HUES48 (cell line): ENCODE data around the gene KRTAP9-6.

Experiments used
- H3K27ac ChIP-seq: one replicate; pipeline ENCODE4 v1.7.0; 2013; ENCODE audit warnings: low read depth, low read length, inconsistent platforms
- H3K27me3 ChIP-seq: 2 replicates; pipeline ENCODE4 v1.6.1; 2013; ENCODE audit warnings: mild to moderate bottlenecking, low read length; ENCODE audit not compliant: control insufficient read depth, insufficient read depth
- H3K36me3 ChIP-seq: 2 replicates; pipeline ENCODE4 v1.6.1; 2013; ENCODE audit warnings: low read length; ENCODE audit not compliant: control insufficient read depth, insufficient read depth
- H3K4me1 ChIP-seq: 2 replicates; pipeline ENCODE4 v1.6.1; 2013; ENCODE audit warnings: mild to moderate bottlenecking, low read length; ENCODE audit not compliant: control insufficient read depth, insufficient read depth
- H3K4me3 ChIP-seq: 2 replicates; pipeline ENCODE4 v1.5.1; 2013; ENCODE audit warnings: mild to moderate bottlenecking, low read depth, low read length
- H3K9ac ChIP-seq: 2 replicates; pipeline ENCODE4 v1.6.1; 2013; ENCODE audit warnings: mild to moderate bottlenecking, low read depth, low read length, moderate library complexity
- H3K9me3 ChIP-seq: 2 replicates; pipeline ENCODE4 v1.6.1; 2013; ENCODE audit warnings: low read length; ENCODE audit not compliant: control insufficient read depth, insufficient read depth

Gene KRTAP9-6

GRCh38 chr17:41301916-41302901 is 37.0 kb downstream of the KRTAP9-6 start, which contains the start of gene KRTAP29-1:
KRTAP29-1 (minus strand) TSS chr17:41302851; CDS start chr17:41302851, 0 bp downstream.
- Histone ChIP-seq H3K9me3 (no peaks in the 10 kb centered on the region), H3K9ac (no peak within 1 kb of the TSS), H3K27ac (no peak within 1 kb of the TSS), H3K27me3 (no peaks in the 10 kb centered on the region), H3K36me3 (no peaks in the 10 kb centered on the region), H3K4me1 (no peaks in the 10 kb centered on the region), H3K4me3 (no peak within 1 kb of the TSS)

DNA sequence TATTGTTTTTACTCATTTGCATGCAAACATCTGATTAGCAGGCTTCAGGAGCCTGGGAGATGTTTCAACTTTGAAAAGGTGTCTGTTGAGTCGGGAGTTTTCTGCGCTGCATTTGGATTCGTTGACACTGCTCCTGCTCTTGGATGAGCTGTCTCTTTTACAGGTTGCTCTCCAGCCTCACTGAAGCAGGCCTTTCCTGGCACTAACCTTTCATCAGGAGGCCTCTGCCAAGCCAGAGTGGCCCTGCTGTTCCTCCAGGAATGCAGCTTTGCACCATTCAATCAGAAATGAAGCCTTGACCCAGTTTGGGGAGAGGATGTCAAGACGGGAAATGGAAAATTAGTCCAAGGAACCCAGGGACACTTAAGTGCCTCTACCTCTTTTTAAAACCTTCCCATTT is 37.8 kb downstream of the KRTAP9-6 start:
- Histone ChIP-seq H3K36me3 (no peaks in the 10 kb centered on the region), H3K27ac (no peak overlapping the region), H3K9me3 (no peaks in the 10 kb centered on the region)

DNA sequence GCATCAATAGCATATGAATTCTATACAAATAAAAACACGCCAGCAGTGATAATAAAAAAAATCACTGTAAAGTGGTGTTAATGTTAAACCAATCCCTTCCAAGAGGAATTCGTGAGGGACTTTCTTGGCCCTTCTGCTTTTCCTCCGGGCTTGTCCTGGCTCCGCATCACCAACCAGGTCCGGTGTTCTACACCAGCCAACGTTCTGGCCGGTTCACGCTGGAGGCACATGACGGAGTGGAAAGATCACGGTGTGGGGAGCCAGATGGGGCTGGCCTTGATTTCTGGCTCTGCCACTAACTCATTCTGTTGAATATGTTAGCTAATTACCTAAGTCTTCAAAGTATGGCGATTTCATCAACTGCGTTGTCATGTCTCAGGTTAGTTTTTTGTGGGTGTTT is 38.9 kb downstream of the KRTAP9-6 start:
- no peaks in the 10 kb centered on the region for H3K4me1 ChIP-seq
- H3K36me3 ChIP-seq: no peaks in the 10 kb centered on the region
- no peak overlapping the region for H3K27ac ChIP-seq
- no peak overlapping the region for H3K9ac ChIP-seq
- H3K4me3 ChIP-seq: no peak overlapping the region
- no peaks in the 10 kb centered on the region for H3K9me3 ChIP-seq
- H3K27me3 ChIP-seq: no peaks in the 10 kb centered on the region

More for the DNA sequence above, 37.8 kb downstream of the KRTAP9-6 start:
- H3K27me3 ChIP-seq: no peaks in the 10 kb centered on the region
- H3K4me1 ChIP-seq: no peaks in the 10 kb centered on the region
- no peak overlapping the region for H3K4me3 ChIP-seq
- no peak overlapping the region for H3K9ac ChIP-seq

- Histone ChIP-seq H3K4me3 (no peak overlapping the region), H3K4me1 (no peaks in the 10 kb centered on the region), H3K9me3 (no peaks in the 10 kb centered on the region), H3K9ac (no peak overlapping the region), H3K27me3 (no peaks in the 10 kb centered on the region), H3K36me3 (no peaks in the 10 kb centered on the region), H3K27ac (no peak overlapping the region)
These were observed 42.5 kb downstream of the KRTAP9-6 start for GRCh38 chr17:41307647-41308046.

GRCh38 chr17:41308251-41308917 is 43.2 kb downstream of the KRTAP9-6 start:
- Histone ChIP-seq H3K27ac (no peak overlapping the region), H3K4me3 (no peak overlapping the region), H3K27me3 (no peaks in the 10 kb centered on the region), H3K9me3 (no peaks in the 10 kb centered on the region), H3K36me3 (no peaks in the 10 kb centered on the region), H3K9ac (no peak overlapping the region), H3K4me1 (no peaks in the 10 kb centered on the region)

DNA sequence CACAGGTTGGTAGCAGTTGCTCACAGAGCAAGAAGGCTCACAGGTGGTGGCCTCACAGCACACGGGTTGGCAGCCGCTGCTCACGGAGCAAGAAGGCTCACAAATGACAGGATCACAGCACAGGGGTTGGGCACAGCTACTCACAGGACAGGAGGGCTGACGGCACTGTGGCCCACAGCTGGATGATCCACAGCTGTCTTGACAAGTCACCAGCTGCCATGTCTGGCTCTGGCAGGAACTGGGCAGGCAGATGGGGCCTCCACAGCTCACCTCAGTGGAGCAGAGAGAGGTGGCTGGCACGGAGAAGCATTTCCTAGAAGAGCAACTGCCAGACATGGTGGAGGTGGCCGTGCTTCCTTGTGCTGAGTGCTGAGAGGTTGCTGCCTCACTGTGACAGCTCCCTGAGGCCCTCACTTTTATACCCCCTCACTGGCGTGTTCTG is 43.8 kb downstream of the KRTAP9-6 start, which contains the start of gene KRTAP16-1:
Gene KRTAP16-1, minus strand, starts transcription at position 392 of the 442 bp plus-strand sequence. Its CDS starts 56 bp downstream, at position 336.
- no peaks in the 10 kb centered on the region for H3K36me3 ChIP-seq
- no peak within 1 kb of the TSS for H3K4me3 ChIP-seq
- no peaks in the 10 kb centered on the region for H3K4me1 ChIP-seq
- no peak within 1 kb of the TSS for H3K9ac ChIP-seq
- H3K27ac ChIP-seq: no peak within 1 kb of the TSS
- H3K27me3 ChIP-seq: no peaks in the 10 kb centered on the region
- no peaks in the 10 kb centered on the region for H3K9me3 ChIP-seq

DNA sequence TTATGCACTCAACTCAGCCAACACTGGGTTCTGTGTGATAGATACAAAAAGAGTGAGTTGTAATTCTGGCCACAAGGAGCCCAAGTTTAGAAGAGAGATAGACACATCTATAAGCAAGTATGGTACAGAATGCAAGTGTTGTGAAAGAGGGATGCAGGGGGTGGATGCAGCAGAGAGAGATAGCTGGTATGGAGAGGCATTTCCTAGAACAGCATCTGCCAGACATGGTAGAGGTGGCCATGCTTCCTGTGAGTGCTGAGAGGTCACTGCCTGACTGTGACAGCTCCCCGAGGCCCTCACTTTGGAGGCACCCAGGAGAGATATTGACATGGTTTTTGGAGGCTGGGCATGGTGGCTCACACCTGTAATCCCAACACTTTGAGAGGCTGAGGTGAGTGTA is 45.9 kb downstream of the KRTAP9-6 start:
- no peaks in the 10 kb centered on the region for H3K27me3 ChIP-seq
- no peak overlapping the region for H3K9ac ChIP-seq
- no peaks in the 10 kb centered on the region for H3K36me3 ChIP-seq
- no peaks in the 10 kb centered on the region for H3K9me3 ChIP-seq
- no peak overlapping the region for H3K4me3 ChIP-seq
- H3K4me1 ChIP-seq: no peaks in the 10 kb centered on the region
- H3K27ac ChIP-seq: no peak overlapping the region

DNA sequence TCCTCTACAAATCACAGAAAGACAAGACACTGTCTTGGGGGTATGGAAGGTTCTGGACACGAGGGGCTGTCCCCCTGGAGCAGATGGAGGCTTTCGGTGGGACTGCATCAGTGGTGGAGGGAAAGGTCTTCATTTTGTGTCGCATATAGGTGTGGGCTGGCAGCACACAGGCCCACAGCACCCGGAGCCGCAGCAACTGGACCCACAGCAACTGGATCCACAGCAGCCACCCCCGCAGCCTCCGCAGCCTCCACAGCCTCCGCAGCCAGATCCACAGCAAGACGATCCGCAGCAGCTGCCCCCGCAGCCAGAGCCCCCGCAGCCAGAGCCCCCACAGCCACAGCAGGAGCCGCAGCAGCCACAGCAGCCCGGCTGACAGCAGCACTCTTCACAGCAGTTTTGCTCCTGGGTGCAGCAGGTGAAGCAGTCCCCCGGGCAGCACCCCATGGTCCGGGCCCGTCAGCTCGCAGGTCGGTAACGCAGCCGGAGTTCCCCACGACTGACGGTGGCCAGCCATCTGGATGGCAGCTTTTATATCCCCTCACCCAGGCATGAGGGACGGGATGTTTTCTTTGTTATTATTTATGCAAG is 50.1 kb downstream of the KRTAP9-6 start, which contains the start of gene KRTAP17-1:
Gene KRTAP17-1, minus strand, starts transcription at position 507 of the 591 bp plus-strand sequence. Its CDS starts 60 bp downstream, at position 447.
- Histone ChIP-seq H3K9me3 (peaks cover 6% of the 10 kb centered on the region; the same call in 1 of the 2 replicates), H3K4me3 (no peak within 1 kb of the TSS), H3K9ac (no peak within 1 kb of the TSS), H3K27ac (no peak within 1 kb of the TSS), H3K4me1 (no peaks in the 10 kb centered on the region), H3K27me3 (no peaks in the 10 kb centered on the region), H3K36me3 (no peaks in the 10 kb centered on the region)
